ENCODE data around the gene SSPN.

DNA sequence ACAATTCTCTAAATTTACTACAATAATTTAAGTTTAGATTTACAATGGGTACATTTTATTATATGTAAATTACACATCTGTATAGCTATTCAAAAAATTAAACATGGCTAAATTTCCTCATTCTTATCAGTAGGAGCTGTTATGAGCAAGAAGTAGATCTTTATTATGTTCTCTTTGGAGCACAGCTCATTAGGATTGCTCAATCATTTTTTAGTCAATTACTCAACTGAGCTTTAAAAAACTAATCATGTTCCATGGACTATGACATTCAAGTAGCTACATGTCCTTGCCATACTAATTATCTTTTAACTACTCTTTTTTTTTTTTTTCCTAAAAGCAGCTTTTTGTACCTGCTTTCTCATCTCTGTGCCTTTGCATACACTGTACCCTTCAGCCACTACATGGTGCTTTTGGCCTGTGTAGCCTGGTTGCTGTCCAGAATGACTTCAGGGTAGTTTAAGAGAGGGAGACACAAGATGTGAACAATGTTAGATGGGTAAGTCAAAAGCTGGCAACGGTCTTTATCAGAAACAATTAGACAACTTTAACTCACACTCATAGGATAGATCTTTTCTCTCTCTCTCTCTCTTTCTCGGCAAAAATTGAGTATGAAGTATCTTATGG, 69.0 kb downstream of the SSPN start:
- TF ChIP-seq CTCF (IDR thresholded peaks at IDR 0.05) (no peak), POLR2AphosphoS5 (IDR thresholded peaks at IDR 0.05) (no peak), EP300 (IDR thresholded peaks at IDR 0.05) (no peak)
